SU-DHL-6 (cell line): Measurements from ENCODE around the gene MS4A4A.

ENCODE experiments used
- EZH2phosphoT487 ChIP-seq: fragments of 200-600 bp; sonication (generic), shearing (Covaris generic); conservative IDR thresholded peaks from 2 replicates; pipeline ENCODE4 v1.6.1; 2018; ENCODE audit warnings: mild to moderate bottlenecking, antibody characterized with exemption, low read length, moderate library complexity, mixed read lengths
- TF ChIP-seq, protein P1 (sequence below): fragments of 200-600 bp; sonication (generic); IDR thresholded peaks from one replicate; pipeline ENCODE4 v1.5.1; 2017; ENCODE audit warnings: antibody characterized with exemption, mild to moderate bottlenecking, low read length, moderate library complexity; ENCODE audit not compliant: insufficient read depth, poor library complexity, severe bottlenecking

DNA sequence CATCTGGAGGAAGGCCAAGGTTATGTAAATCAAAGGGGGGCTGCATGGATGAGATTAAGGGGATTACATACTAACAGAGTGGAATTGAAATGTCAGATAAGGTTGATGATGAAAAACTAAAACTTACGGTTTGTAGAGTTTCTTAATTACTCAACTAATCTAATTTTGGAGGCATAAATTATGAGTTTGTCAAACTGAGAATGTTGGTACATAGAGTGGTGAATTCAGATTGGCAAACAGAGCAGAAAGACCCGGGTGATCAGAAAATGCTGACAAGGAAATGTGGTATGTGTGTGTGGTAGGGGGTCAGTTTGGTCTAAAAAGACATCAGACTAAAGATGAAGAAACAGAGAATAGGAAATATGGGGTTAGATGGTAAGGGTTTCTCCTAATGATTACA lies 57.6 kb downstream of the MS4A4A start:
- TF ChIP-seq, protein P1, sequence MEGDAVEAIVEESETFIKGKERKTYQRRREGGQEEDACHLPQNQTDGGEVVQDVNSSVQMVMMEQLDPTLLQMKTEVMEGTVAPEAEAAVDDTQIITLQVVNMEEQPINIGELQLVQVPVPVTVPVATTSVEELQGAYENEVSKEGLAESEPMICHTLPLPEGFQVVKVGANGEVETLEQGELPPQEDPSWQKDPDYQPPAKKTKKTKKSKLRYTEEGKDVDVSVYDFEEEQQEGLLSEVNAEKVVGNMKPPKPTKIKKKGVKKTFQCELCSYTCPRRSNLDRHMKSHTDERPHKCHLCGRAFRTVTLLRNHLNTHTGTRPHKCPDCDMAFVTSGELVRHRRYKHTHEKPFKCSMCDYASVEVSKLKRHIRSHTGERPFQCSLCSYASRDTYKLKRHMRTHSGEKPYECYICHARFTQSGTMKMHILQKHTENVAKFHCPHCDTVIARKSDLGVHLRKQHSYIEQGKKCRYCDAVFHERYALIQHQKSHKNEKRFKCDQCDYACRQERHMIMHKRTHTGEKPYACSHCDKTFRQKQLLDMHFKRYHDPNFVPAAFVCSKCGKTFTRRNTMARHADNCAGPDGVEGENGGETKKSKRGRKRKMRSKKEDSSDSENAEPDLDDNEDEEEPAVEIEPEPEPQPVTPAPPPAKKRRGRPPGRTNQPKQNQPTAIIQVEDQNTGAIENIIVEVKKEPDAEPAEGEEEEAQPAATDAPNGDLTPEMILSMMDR = no peak
- no peak for TF ChIP-seq EZH2phosphoT487
